Tibial nerve (tissue), 4 donors: ENCODE measurements around the gene TTN. TPM values are rescaled to one million over a fixed set of nuclear protein-coding genes. Genes with fewer than 3 reads are reported as not detected.

ENCODE experiments used
- DNase-seq, 2 donors: peaks; one replicate each; pipeline ENCODE4 v3.0.0-alpha.2; 2019; ENCODE audit warnings: low spot score in 2 of 2
- H3K27ac ChIP-seq, 4 donors: fragments of 200-600 bp; sonication (generic) in 3 of 4; one replicate each; pipeline ENCODE4 v1.5.1; 2017 to 2019; ENCODE audit warnings: mild to moderate bottlenecking in 1 of 4
- H3K27me3 ChIP-seq, 2 donors: fragments of 200-600 bp; sonication (generic) in 1 of 2; one replicate each; pipeline versions ENCODE4 v1.5.1 to v1.6.0; 2017 to 2019
- H3K36me3 ChIP-seq, 3 donors: fragments of 200-600 bp; sonication (generic); one replicate each; pipeline ENCODE4 v1.5.1; 2018 to 2019
- H3K4me1 ChIP-seq, 4 donors: fragments of 200-600 bp; sonication (generic) in 3 of 4; one replicate each; pipeline ENCODE4 v1.5.1; 2017 to 2019
- H3K4me3 ChIP-seq, 4 donors: fragments of 200-600 bp; sonication (generic) in 3 of 4; one replicate each; pipeline ENCODE4 v1.5.1; 2017 to 2019; ENCODE audit warnings: mild to moderate bottlenecking in 1 of 4, moderate library complexity in 1 of 4
- H3K9me3 ChIP-seq, 4 donors: fragments of 200-600 bp; sonication (generic) in 3 of 4; one replicate each; pipeline ENCODE4 v1.5.1; 2017 to 2019
- EP300 ChIP-seq, 2 donors: sonication (generic); formaldehyde crosslinking; IDR thresholded peaks; one replicate each; pipeline ENCODE4 v1.6.1; 2017; ENCODE audit warnings: antibody characterized with exemption in 2 of 2, mild to moderate bottlenecking in 1 of 2
- POLR2A ChIP-seq, 2 donors: fragments of 450-650 bp; IDR thresholded peaks; one replicate each; pipeline ENCODE4 v1.6.1; 2017; ENCODE audit warnings: antibody characterized with exemption in 2 of 2, mild to moderate bottlenecking in 2 of 2, moderate library complexity in 2 of 2
- WGBS, 2 donors: methylation state at CpG; one replicate each; pipeline ENCODE4 v1.1.5; 2018; 5-methylcytosine and 5-hydroxymethylcytosine counted together
- total RNA-seq, 4 donors: library from RNA; depleted of rRNA; stranded (reverse); fragments of >200 nt; gene quantifications; one replicate each; pipeline ENCODE4 v1.1.0, GENCODE V29; 2016
- TF ChIP-seq, protein P1 (sequence below), 5 experiments: fragments of 200-600 bp in 3 of 5; fragments of 450-650 bp in 2 of 5; sonication (generic) in 3 of 5; IDR thresholded peaks; one replicate each; pipeline ENCODE4 v1.5.1; 2016 to 2019; ENCODE audit warnings: antibody characterized with exemption in 5 of 5, mild to moderate bottlenecking in 3 of 5, moderate library complexity in 2 of 5

TTN gene
- total RNA-seq, 4 donors from 2014 or later, result 4.7 to 15.5 (median 9.2) TPM

DNA sequence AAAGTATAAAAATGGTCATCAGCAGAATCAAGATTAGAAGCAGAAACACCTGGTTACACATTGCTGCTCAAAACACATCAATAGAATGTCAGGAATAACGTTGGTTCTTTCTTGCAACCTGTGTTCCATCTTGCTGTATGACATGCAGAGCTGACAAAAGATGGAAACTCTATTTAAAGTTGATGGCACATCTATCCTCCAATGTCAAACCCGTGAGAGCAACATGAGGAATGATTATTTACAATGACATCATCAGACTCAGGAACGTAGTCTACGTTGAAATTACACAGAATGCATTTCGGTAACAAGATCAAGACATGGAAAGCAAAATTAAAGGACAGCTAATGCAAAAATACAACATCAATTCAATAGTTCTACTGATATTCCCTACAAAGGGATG, 26.2 kb upstream of the TTN start:
- WGBS, 2 donors, result 88 to 91% methylated on average over 5 of the region's 5 CpGs
- Histone ChIP-seq H3K4me3 (no peak overlapping the region), H3K4me1 (peaks cover 0 to 12% (median 0%) of the 10 kb centered on the region in 4 donors), H3K9me3 (no peaks in the 10 kb centered on the region), H3K27me3 (no peaks in the 10 kb centered on the region), H3K27ac (no peak overlapping the region), H3K36me3 (no peaks in the 10 kb centered on the region)
- DNase-seq, result no peak
- TF ChIP-seq, protein P1, sequence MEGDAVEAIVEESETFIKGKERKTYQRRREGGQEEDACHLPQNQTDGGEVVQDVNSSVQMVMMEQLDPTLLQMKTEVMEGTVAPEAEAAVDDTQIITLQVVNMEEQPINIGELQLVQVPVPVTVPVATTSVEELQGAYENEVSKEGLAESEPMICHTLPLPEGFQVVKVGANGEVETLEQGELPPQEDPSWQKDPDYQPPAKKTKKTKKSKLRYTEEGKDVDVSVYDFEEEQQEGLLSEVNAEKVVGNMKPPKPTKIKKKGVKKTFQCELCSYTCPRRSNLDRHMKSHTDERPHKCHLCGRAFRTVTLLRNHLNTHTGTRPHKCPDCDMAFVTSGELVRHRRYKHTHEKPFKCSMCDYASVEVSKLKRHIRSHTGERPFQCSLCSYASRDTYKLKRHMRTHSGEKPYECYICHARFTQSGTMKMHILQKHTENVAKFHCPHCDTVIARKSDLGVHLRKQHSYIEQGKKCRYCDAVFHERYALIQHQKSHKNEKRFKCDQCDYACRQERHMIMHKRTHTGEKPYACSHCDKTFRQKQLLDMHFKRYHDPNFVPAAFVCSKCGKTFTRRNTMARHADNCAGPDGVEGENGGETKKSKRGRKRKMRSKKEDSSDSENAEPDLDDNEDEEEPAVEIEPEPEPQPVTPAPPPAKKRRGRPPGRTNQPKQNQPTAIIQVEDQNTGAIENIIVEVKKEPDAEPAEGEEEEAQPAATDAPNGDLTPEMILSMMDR (IDR thresholded peaks at IDR 0.05), result no peak
- TF ChIP-seq POLR2A (IDR thresholded peaks at IDR 0.05) (no peak), EP300 (IDR thresholded peaks at IDR 0.05) (no peak)

DNA sequence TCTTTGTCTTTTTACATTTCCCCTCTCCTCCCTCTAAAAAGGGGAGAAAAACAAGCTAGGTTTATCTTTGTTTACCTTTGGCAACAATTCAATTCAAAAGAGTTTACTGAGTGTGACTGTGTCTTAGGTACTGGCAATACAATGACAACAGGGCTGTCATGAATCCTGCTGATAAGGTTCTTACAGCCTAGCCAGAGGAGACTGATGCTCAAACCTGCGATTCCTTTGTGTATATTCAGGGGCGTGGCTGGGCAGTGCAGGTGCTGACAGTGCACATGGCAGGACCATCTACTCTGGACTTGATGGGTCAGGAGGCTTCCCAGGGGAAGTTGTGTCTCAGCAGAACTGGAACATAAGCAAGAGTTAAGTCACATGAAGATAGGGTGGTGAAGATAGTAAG, 23.2 kb upstream of the TTN start:
- H3K4me1 ChIP-seq, result peaks cover 0 to 22% (median 0%) of the 10 kb centered on the region in 4 donors
- no peak for DNase-seq
- H3K27me3 ChIP-seq, result no peaks in the 10 kb centered on the region
- 75 to 86% methylated on average over 2 of the region's 2 CpGs for WGBS, 2 donors
- peaks cover 0 to 5% (median 0%) of the 10 kb centered on the region in 4 donors for H3K9me3 ChIP-seq
- H3K4me3 ChIP-seq, result no peak overlapping the region
- TF ChIP-seq EP300 (IDR thresholded peaks at IDR 0.05) (no peak), POLR2A (IDR thresholded peaks at IDR 0.05) (no peak)
- TF ChIP-seq, protein P1 (IDR thresholded peaks at IDR 0.05), result no peak
- no peak overlapping the region for H3K27ac ChIP-seq
- H3K36me3 ChIP-seq, result no peaks in the 10 kb centered on the region

DNA sequence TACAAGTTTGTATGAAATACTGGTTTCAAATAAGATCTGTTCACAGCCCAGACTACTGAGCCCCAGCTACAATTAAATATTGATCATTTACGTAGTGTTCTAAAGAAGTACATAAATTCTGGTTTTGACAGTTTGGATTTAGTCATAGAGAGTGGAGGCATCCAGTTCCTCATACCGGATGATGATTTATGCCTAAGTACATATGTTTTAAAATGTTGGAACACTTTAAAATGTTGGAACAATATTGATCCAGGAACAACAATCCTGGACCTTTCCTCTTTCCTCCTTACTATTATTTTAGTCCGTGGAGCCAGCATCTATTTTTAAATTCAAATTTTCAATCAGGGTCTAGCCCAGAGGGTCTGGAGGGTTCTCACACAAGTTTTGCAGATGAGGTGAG, 22.8 kb upstream of the TTN start:
- Histone ChIP-seq H3K36me3 (no peaks in the 10 kb centered on the region), H3K27ac (no peak overlapping the region), H3K9me3 (peaks cover 0 to 9% (median 0%) of the 10 kb centered on the region in 4 donors), H3K27me3 (no peaks in the 10 kb centered on the region), H3K4me3 (no peak overlapping the region), H3K4me1 (peaks cover 0 to 22% (median 0%) of the 10 kb centered on the region in 4 donors)
- no peak for DNase-seq
- TF ChIP-seq EP300 (IDR thresholded peaks at IDR 0.05) (no peak), POLR2A (IDR thresholded peaks at IDR 0.05) (no peak)
- TF ChIP-seq, protein P1 (IDR thresholded peaks at IDR 0.05), result no peak
- 68 to 69% methylated on average over 3 of the region's 3 CpGs for WGBS, 2 donors

DNA sequence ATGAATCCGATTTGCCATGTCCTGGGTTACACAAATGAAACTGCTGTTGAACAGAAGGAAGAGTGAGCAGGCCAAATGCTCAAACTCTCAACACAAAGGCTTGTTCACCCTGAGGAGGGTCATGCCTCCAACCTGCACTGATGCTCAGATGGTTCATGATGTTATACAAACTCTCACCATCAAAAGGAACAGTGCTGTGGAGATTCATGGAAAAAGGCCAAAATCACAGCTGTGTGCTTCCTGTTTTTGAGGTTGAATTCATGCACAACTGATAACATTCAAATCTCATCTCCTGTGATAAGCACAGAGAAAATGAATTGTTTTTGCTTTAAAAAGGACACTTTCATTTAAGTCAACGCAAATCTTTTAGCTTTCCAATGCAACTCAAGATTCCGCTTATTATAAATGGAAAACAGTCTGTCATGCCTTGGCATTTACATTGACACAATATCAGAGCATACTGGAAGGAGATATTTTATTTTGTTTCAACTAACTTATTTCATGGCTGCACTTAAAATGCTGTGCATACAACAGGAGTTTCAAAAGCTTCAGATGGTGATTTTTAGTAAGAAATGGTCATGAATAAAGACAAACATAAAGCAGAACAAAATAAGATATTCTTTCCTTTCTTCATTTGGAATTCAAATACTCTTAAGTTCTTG, 22.2 kb upstream of the TTN start:
- H3K9me3 ChIP-seq, result peaks cover 0 to 9% (median 0%) of the 10 kb centered on the region in 4 donors
- 56 to 74% methylated on average over 3 of the region's 3 CpGs for WGBS, 2 donors

DNA sequence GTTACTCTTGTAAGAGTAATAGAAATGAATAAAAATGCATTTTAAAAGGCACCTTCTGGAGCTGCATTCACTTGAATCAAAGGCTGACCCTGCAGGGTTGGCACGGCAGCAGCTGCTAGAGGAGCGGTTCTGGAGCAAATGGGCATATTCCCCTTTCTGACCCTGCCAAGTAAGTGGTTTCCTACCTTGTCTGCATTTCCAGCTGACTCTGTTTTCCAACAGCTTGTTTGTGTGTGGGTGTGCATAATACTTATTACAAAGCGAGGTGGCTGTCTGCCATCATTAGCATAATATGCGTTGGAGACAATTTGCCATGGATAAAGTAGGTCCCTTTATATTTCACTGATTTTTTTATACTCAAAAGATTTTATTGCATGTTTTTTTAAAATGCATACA, 21.3 kb upstream of the TTN start:
- Histone ChIP-seq H3K27ac (no peak overlapping the region), H3K4me1 (peaks cover 0 to 22% (median 0%) of the 10 kb centered on the region in 4 donors)
- WGBS, 2 donors, result 45 to 51% methylated on average over 4 of the region's 4 CpGs

More for the DNA sequence above, 22.2 kb upstream of the TTN start:
- no peak overlapping the region for H3K4me3 ChIP-seq
- no peaks in the 10 kb centered on the region for H3K27me3 ChIP-seq
- H3K27ac ChIP-seq, result no peak overlapping the region
- no peak for DNase-seq
- H3K36me3 ChIP-seq, result no peaks in the 10 kb centered on the region
- peaks cover 0 to 22% (median 0%) of the 10 kb centered on the region in 4 donors for H3K4me1 ChIP-seq
- TF ChIP-seq, protein P1 (IDR thresholded peaks at IDR 0.05), result no peak
- TF ChIP-seq POLR2A (IDR thresholded peaks at IDR 0.05), result no peak
- TF ChIP-seq EP300 (IDR thresholded peaks at IDR 0.05), result no peak

More for the DNA sequence above, 21.3 kb upstream of the TTN start:
- no peak for TF ChIP-seq EP300 (IDR thresholded peaks at IDR 0.05)
- no peak for TF ChIP-seq POLR2A (IDR thresholded peaks at IDR 0.05)
- TF ChIP-seq, protein P1 (IDR thresholded peaks at IDR 0.05), result no peak
- DNase-seq, result no peak
- H3K9me3 ChIP-seq, result peaks cover 0 to 9% (median 0%) of the 10 kb centered on the region in 4 donors
- no peaks in the 10 kb centered on the region for H3K36me3 ChIP-seq
- H3K4me3 ChIP-seq, result no peak overlapping the region
- H3K27me3 ChIP-seq, result no peaks in the 10 kb centered on the region
